Activated T-cell treated with anti-CD3 and anti-CD28 coated beads, Interleukin-2, amount 50 U/mL, for 24 hours (primary cell): Measurements from ENCODE around the gene CHD3.
"Not testable (repeated sequence)": the region's sequence is repeated elsewhere in the genome, so short reads cannot be mapped to it uniquely, and the experiment has no call there.

ENCODE experiments used
- DNase-seq: peaks from one replicate; pipeline ENCODE4 v3.0.0-alpha.2; 2020
- H3K27ac Mint-ChIP-seq: 2 replicates; pipeline ENCODE4 v1.8.0; 2020; ENCODE audit warnings: mild to moderate bottlenecking, mixed read lengths
- H3K27me3 Mint-ChIP-seq: 2 replicates; pipeline ENCODE4 v1.8.0; 2020; ENCODE audit warnings: mixed read lengths
- H3K36me3 Mint-ChIP-seq: 2 replicates; pipeline ENCODE4 v1.8.0; 2020; ENCODE audit warnings: low read depth, mixed read lengths
- H3K4me1 Mint-ChIP-seq: 2 replicates; pipeline ENCODE4 v1.8.0; 2020; ENCODE audit warnings: low read depth, mixed read lengths
- H3K4me3 Mint-ChIP-seq: 2 replicates; pipeline ENCODE4 v1.8.0; 2020; ENCODE audit warnings: mild to moderate bottlenecking, moderate library complexity, mixed read lengths
- H3K9me3 Mint-ChIP-seq: 2 replicates; pipeline ENCODE4 v1.8.0; 2020; ENCODE audit warnings: mixed read lengths

CHD3 gene

DNA sequence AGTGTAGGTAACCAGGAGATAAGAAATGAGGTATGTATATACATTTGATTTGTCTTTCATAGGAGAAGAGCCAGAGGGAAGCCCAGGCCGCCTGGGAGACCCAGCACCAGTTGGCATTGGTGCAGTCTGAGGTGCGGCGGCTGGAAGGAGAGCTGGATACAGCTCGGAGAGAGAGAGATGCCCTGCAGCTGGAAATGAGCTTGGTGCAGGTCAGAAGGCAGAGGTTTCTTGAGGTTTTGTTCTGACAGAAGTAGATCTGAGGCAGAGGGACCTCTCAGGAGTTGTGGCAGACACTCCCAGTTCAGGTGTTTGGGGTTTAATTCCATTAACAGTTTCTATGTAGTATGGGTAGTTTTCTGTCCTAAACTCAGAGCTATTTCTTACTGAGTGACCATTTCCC lies 51.4 kb downstream of the CHD3 start:
- Mint-ChIP-seq H3K36me3 (peaks cover 92% of the 10 kb centered on the region), H3K9me3 (no peaks in the 10 kb centered on the region), H3K4me1 (peaks cover 8% of the 10 kb centered on the region), H3K27me3 (no peaks in the 10 kb centered on the region), H3K27ac (no peak overlapping the region), H3K4me3 (no peak overlapping the region)
- DNase-seq, result no peak

DNA sequence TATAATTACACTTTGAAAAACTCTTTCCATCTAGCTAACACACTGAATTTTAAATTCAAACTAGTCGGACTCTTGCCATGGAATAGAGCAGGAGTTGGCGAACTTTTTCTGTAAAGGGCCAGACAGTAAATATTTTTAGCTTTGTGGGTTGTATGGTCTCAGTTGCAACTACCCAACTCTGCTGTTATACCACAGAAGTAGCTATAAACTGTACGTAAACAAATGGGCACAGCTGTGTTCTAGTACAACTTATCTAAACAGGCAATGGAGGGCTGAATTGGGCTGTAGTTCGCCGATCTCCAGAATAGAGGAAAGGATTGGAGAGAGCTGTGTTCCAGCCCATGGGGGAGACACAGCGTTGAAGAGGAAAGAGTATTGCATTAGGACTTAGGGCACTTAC lies 52.2 kb downstream of the CHD3 start:
- Mint-ChIP-seq H3K27me3 (no peaks in the 10 kb centered on the region), H3K27ac (no peak overlapping the region), H3K4me1 (peaks cover 4% of the 10 kb centered on the region), H3K4me3 (no peak overlapping the region), H3K9me3 (no peaks in the 10 kb centered on the region), H3K36me3 (peaks cover 91% of the 10 kb centered on the region)
- DNase-seq, result no peak

DNA sequence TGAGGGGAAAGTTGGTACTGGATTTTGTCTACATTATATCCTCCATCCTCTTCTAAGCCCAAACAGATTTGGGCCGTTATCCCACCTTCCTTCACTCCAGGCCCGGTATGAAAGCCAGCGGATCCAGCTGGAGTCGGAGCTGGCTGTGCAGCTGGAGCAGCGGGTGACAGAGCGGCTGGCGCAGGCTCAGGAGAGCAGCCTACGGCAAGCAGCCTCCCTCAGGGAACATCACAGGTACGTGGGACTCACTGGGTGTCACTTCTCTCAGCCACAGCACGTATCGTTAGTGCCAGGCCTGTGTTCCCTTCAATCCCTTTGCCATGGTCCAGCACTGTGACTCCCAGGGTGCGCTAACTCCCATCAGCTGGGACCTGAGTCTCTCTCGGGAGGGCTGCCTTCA lies 54.7 kb downstream of the CHD3 start:
- H3K4me1 Mint-ChIP-seq, result no peaks in the 10 kb centered on the region
- H3K27me3 Mint-ChIP-seq, result no peaks in the 10 kb centered on the region
- H3K27ac Mint-ChIP-seq, result no peak overlapping the region
- H3K36me3 Mint-ChIP-seq, result peaks cover 92% of the 10 kb centered on the region
- no peak overlapping the region for H3K4me3 Mint-ChIP-seq
- DNase-seq, result no peak
- H3K9me3 Mint-ChIP-seq, result no peaks in the 10 kb centered on the region

DNA sequence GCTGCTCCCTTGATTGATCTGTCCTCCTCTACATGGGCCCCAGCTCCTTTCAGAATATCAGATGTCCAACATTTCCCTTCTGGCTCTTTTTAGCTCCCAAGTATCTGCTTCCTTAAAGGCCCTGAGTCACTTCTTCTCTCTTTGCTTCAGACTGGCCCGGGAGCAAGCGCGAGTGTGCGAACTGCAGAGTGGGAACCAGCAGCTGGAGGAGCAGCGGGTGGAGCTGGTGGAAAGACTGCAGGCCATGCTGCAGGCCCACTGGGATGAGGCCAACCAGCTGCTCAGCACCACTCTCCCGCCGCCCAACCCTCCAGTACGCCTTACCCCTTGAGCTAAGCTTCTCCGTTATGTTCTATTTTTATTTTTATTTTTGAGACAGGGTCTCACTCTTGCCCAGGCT lies 55.7 kb downstream of the CHD3 start:
- no peak overlapping the region for H3K27ac Mint-ChIP-seq
- no peaks in the 10 kb centered on the region for H3K4me1 Mint-ChIP-seq
- no peaks in the 10 kb centered on the region for H3K27me3 Mint-ChIP-seq
- no peak for DNase-seq
- no peaks in the 10 kb centered on the region for H3K9me3 Mint-ChIP-seq
- H3K36me3 Mint-ChIP-seq, result peaks cover 97% of the 10 kb centered on the region
- H3K4me3 Mint-ChIP-seq, result no peak overlapping the region

DNA sequence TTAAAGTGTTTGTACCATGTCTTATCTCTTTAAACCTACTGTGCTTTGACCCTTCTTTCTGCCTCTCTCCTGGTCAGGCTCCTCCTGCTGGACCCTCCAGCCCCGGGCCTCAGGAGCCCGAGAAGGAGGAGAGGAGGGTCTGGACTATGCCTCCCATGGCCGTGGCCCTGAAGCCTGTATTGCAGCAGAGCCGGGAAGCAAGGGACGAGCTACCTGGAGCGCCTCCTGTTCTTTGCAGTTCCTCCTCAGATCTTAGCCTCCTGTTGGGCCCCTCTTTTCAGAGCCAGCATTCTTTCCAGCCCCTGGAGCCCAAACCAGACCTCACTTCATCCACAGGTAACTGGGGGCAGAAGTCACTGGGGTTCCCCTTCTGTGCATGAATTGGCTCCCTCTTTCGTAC lies 57.1 kb downstream of the CHD3 start:
- Mint-ChIP-seq H3K27me3 (no peaks in the 10 kb centered on the region), H3K4me1 (peaks cover 8% of the 10 kb centered on the region), H3K36me3 (peaks cover 97% of the 10 kb centered on the region), H3K27ac (no peak overlapping the region), H3K9me3 (no peaks in the 10 kb centered on the region), H3K4me3 (no peak overlapping the region)
- no peak for DNase-seq

DNA sequence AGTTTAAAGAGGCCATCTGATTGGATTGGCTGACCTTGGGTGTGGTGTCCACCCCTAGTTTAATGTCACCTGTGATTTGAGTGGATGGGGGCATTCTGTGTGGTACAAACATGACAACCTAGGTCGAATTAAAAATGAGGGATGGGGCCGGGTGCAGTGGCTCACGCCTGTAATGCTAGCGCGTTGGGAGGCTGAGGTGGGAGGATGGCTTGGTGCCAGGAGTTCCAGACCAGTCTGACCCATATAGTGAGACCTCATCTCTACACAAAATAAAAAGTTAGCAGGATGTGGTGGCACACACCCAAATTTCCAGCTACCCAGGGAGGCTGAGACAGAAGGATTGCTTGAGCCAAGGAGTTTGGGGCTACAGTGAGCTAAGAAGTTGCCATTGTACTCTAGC lies 57.9 kb downstream of the CHD3 start:
- no peak for DNase-seq
- peaks cover 90% of the 10 kb centered on the region for H3K36me3 Mint-ChIP-seq
- H3K9me3 Mint-ChIP-seq, result no peaks in the 10 kb centered on the region
- no peaks in the 10 kb centered on the region for H3K27me3 Mint-ChIP-seq
- H3K27ac Mint-ChIP-seq, result no peak overlapping the region
- peaks cover 16% of the 10 kb centered on the region for H3K4me1 Mint-ChIP-seq
- H3K4me3 Mint-ChIP-seq, result no peak overlapping the region

DNA sequence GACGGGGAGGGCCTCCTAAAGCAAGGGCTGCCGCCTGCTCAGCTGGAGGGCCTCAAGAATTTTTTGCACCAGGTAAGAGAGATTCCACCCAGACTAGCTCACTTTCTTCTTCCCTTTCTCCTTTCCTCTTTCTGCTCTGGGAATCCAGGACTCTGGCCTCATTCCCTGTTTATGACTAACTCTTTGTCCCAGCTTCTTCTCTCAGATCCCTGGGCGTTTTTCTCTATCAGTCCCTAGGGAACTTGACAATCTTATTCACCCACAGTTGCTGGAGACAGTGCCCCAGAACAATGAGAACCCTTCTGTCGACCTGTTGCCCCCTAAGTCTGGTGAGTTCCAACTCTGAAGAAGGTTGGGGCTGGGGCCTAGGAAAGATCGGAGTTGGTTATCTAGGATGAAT lies 59.1 kb downstream of the CHD3 start:
- H3K9me3 Mint-ChIP-seq, result no peaks in the 10 kb centered on the region
- no peaks in the 10 kb centered on the region for H3K27me3 Mint-ChIP-seq
- peaks cover 79% of the 10 kb centered on the region for H3K36me3 Mint-ChIP-seq
- H3K27ac Mint-ChIP-seq, result no peak overlapping the region
- no peak overlapping the region for H3K4me3 Mint-ChIP-seq
- DNase-seq, result no peak
- H3K4me1 Mint-ChIP-seq, result peaks cover 23% of the 10 kb centered on the region

DNA sequence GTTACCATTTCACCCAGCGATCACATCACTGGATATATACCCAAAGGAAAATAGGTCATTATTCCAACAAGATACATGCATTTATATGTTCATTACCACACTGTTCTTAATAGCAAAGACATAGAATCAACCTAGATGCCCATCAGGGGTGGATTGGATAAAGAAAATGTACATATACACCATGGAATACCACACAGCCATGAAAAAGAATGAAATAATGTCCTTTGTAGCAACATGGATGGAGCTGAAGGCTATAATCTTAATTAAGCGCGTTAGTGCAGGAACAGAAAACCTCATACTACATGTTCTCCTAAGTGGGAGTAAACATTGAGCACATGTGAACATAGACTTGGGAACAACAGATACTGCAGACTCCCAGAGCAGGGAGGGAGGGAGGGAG lies 62.0 kb downstream of the CHD3 start:
- H3K27me3 Mint-ChIP-seq, result no peaks in the 10 kb centered on the region
- H3K9me3 Mint-ChIP-seq, result no peaks in the 10 kb centered on the region
- H3K27ac Mint-ChIP-seq, result peak overlapping the region; percentile 61
- H3K36me3 Mint-ChIP-seq, result peaks cover 52% of the 10 kb centered on the region
- H3K4me1 Mint-ChIP-seq, result peaks cover 28% of the 10 kb centered on the region
- H3K4me3 Mint-ChIP-seq, result no peak overlapping the region
- no peak for DNase-seq

DNA sequence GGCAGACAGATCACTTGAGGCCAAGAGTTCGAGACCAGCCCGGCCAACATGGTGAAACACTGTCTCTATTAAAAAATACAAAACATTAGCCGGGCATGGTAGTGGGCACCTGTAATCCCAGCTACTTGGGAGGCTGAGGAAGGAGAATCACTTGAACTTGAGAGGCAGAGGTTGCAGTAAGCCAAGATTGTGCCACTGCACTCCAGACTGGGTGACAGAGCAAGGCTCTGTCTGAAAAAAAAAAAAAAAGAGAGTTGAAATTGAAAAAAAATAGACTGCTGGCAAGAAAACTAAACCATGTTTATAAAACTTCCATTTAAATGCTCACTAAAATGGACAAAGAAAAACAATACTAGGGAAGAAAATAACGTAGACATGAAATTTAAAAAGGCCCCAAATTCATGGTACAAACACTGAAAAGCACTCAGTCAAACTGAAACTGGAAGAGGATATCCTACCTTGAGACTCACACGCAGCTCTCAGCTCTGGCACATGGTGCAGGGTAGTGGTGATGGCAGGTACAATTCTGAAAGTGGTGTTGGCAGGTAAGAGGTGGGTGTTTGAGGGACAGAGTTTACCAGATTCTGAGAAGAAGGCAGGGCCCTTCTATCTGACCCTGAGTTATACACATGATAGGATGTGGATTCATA lies 62.7 kb downstream of the CHD3 start:
- Mint-ChIP-seq H3K27me3 (no peaks in the 10 kb centered on the region), H3K9me3 (no peaks in the 10 kb centered on the region), H3K36me3 (peaks cover 45% of the 10 kb centered on the region), H3K4me3 (no peak overlapping the region), H3K27ac (peak overlapping the region; percentile 85), H3K4me1 (peaks cover 28% of the 10 kb centered on the region)
- DNase-seq, result peak; percentile 52

DNA sequence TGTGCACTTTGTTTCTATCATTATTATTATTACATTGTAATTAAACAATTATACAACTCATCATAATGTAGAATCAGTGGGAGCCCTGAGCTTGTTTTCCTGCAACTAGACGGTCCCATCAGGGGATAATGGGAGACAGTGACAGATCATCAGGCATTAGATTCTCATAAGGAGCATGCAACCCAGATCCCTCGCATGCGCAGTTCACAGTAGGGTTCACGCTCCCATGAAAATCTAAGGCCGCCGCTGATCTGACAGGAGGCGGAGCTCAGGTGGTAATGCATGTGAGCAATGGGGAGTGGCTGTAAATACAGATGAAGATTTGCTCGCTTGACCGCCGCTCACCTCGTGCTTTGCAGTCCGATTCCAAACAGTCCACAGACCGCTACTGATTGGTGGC lies 64.7 kb downstream of the CHD3 start:
- not testable (repeated sequence) for DNase-seq, H3K27me3 Mint-ChIP-seq, H3K9me3 Mint-ChIP-seq, H3K4me3 Mint-ChIP-seq, H3K27ac Mint-ChIP-seq
- Mint-ChIP-seq H3K36me3 (peaks cover 25% of the 10 kb centered on the region), H3K4me1 (peaks cover 28% of the 10 kb centered on the region)

DNA sequence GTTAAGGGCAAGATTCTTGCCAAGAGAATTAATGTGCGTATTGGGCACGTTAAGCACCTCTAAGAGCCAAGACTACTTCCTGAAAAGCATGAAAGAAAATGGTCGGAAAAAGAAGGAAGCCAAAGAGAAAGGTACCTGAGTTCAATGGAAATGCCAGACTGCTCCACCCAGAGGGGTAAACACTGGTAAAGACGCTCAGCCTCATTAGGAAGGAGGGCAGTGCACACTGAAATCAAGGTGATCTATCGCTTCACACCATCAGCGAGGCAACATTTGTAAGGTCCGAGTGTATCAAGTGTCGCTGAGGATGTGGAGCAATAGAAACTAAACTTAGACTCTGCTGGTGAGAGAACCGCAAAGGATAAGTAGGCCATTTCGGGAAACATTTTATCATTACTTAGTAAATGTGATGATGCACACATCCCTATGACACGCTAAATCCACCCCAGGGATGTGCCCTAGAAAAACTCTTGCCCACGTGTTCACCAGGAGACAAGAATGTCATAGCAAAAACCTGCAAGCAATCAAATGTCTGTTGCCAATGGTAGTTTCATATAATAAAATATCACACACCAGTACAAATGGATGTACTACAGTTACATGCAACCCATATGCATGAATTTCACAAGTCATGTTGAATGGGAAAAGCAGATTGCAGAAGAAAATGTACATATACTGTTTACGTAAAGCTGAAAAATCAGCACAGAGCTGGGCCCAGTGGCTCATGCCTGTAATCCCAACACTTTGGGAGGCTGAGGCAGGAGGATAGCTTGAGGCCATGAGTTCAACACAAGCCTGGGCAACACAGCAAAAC lies 67.0 kb downstream of the CHD3 start:
- H3K36me3 Mint-ChIP-seq, result peaks cover 2% of the 10 kb centered on the region
- no peak overlapping the region for H3K27ac Mint-ChIP-seq
- H3K4me3 Mint-ChIP-seq, result no peak overlapping the region
- DNase-seq, result no peak
- no peaks in the 10 kb centered on the region for H3K9me3 Mint-ChIP-seq
- peaks cover 9% of the 10 kb centered on the region for H3K27me3 Mint-ChIP-seq
- peaks cover 21% of the 10 kb centered on the region for H3K4me1 Mint-ChIP-seq

DNA sequence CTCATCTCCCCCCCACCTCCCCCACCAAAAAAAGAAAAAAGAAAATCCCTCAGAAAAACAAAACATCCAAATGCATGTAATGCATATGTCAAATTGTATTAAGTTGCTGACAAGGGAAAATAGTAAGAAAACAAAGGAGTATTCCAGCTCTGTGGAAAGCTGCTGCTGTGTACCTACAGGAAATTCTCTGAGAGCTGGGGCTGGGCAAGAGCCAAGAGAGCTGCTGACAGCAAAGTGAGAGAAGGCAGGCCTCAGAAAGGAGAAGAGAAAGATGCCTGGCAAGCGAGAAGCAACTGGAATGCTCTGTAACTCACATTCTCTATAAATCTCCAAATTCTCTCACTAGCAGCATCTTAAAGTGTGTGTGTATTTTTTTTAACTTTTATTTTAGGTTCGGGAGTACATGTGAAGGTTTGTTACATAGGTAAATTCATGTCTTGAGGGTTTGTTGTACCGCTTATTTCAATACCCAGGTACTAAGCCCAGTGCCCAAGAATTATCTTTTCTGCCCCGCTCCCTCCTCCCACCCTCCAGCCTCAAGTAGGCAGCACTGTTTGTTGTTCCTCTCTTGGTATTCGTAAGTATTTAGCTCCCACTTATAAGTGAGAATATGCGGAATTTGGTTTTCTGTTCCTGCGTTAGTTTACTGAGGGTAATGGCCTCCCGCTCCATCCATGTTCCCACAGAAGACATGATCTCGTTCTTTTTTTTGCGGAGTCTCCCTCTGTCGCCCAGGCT lies 67.8 kb downstream of the CHD3 start:
- Mint-ChIP-seq H3K4me1 (peaks cover 13% of the 10 kb centered on the region), H3K27me3 (peaks cover 11% of the 10 kb centered on the region), H3K36me3 (no peaks in the 10 kb centered on the region), H3K27ac (no peak overlapping the region), H3K9me3 (no peaks in the 10 kb centered on the region), H3K4me3 (no peak overlapping the region)
- no peak for DNase-seq

DNA sequence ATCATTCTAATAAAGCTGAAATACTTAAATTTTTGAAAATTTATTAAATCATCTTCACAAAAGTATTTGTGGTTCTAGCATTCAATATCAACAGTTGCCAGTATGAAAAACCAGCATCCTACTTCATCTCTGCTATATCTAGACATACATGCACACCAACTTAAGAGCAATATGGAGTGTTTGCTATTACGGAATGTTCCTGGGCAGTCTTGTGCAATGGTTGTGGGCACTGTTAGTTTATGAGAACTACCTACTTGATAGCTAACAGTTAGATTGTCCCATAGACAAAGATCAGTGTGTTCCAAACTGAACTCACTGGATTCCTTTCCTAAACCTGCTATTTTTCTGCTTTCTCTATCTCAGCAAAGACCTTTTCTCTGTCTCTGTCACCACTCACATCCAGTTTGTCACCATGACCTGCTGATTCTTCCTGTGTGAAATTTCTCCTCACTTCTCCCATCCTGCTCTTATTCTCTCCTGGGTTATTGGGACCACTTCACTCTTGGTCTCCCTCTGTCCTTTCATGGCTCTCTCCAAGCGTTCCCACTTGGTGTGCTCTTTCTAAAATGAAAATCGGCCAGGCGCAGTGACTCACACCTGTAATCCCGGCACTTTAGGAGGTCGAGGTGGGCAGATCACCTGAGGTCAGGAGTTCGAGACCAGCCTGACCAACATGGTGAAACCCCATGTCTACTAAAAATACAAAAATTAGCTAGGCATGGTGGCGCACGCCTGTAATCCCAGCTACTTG lies 71.1 kb downstream of the CHD3 start:
- Mint-ChIP-seq H3K4me3 (no peak overlapping the region), H3K36me3 (no peaks in the 10 kb centered on the region), H3K4me1 (no peaks in the 10 kb centered on the region), H3K27me3 (peaks cover 17% of the 10 kb centered on the region), H3K9me3 (no peaks in the 10 kb centered on the region), H3K27ac (no peak overlapping the region)
- no peak for DNase-seq

DNA sequence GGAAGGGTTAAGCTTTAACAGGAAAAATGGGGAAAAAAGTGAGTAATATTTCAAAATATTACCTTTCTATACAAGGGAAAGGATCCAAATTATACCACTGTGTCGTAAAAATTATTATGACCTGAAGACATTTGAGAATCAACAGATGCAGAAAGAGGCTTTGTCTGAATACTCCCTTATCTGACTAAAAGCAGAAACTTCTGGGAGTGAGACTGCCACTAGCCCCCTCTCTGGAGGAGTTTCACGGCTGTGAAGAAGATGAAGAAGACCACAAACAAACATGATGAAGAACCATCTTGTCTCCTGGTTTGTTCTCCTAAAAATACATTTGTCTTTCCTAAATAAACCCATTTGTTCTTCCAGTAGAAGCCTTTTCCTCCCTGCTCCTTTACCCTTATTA lies 72.8 kb downstream of the CHD3 start:
- Mint-ChIP-seq H3K27ac (no peak overlapping the region), H3K4me1 (no peaks in the 10 kb centered on the region)

More for the DNA sequence above, 72.8 kb downstream of the CHD3 start:
- no peak overlapping the region for H3K4me3 Mint-ChIP-seq
- no peak for DNase-seq
- H3K36me3 Mint-ChIP-seq, result no peaks in the 10 kb centered on the region
- H3K27me3 Mint-ChIP-seq, result peaks cover 17% of the 10 kb centered on the region
- H3K9me3 Mint-ChIP-seq, result no peaks in the 10 kb centered on the region
